ENCODE results near the gene FOXD2.

FOXD2 gene

GRCh38 chr1:47485817-47486216 lies 48.0 kb downstream of the FOXD2 start:
- H3K27ac ChIP-seq, result no peak overlapping the region
- TF ChIP-seq CTCF (conservative IDR thresholded peaks at IDR 0.05), result no peak

- TF ChIP-seq CTCF (conservative IDR thresholded peaks at IDR 0.05), result no peak
- H3K27ac ChIP-seq, result no peak overlapping the region
These were observed 49.5 kb downstream of the FOXD2 start for GRCh38 chr1:47487332-47487731.

- no peak overlapping the region for H3K27ac ChIP-seq
- TF ChIP-seq CTCF (conservative IDR thresholded peaks at IDR 0.05), result no peak
These were observed 50.1 kb downstream of the FOXD2 start for GRCh38 chr1:47487850-47488450.
